DOHH2 (cell line): ENCODE results near the gene CALR.

ENCODE experiments used
- EZH2phosphoT487 ChIP-seq: fragments of 200-600 bp; sonication (generic); IDR thresholded peaks from 2 replicates; pipeline ENCODE4 v1.6.1; 2017; ENCODE audit warnings: borderline replicate concordance, mild to moderate bottlenecking, antibody characterized with exemption, low read length, moderate library complexity, mixed read lengths
- TF ChIP-seq, protein P1 (sequence below): fragments of 200-600 bp; sonication (generic); IDR thresholded peaks from one replicate; pipeline ENCODE4 v1.5.1; 2014; ENCODE audit warnings: antibody characterized with exemption, mild to moderate bottlenecking, low read depth, low read length; ENCODE audit not compliant: poor library complexity, severe bottlenecking

DNA sequence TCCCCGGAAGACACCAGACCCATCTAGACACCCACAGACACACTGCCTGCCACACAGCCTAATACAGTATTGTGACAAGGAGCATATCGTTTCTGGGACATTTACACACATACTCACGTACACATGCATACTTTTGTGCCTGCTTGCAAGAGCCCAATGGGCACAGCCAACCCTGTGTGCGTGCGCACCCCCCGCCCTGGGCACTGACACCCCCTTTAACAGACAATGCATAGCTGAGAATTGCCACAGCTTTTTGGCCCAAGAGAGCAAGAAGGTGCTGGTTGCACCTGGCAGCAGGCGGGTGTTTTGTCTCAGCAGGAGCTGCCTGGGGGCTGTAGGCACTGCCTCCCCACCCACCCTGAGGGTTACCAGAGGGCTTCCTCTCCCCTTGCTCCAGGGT is 55.2 kb downstream of the CALR start:
- TF ChIP-seq, protein P1, sequence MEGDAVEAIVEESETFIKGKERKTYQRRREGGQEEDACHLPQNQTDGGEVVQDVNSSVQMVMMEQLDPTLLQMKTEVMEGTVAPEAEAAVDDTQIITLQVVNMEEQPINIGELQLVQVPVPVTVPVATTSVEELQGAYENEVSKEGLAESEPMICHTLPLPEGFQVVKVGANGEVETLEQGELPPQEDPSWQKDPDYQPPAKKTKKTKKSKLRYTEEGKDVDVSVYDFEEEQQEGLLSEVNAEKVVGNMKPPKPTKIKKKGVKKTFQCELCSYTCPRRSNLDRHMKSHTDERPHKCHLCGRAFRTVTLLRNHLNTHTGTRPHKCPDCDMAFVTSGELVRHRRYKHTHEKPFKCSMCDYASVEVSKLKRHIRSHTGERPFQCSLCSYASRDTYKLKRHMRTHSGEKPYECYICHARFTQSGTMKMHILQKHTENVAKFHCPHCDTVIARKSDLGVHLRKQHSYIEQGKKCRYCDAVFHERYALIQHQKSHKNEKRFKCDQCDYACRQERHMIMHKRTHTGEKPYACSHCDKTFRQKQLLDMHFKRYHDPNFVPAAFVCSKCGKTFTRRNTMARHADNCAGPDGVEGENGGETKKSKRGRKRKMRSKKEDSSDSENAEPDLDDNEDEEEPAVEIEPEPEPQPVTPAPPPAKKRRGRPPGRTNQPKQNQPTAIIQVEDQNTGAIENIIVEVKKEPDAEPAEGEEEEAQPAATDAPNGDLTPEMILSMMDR: no peak
- TF ChIP-seq EZH2phosphoT487: no peak
